Amygdala (tissue), 56 donors: ENCODE measurements around the gene BCL2.

Experiments used
- DNase-seq, 56 donors: peaks; one replicate each; lab custom pipeline; 2025; lab: John Stamatoyannopoulos, UW

Gene BCL2

GRCh38 chr18:63149302-63149587, 170.3 kb downstream of the BCL2 start:
- DNase-seq = no peak

GRCh38 chr18:63148449-63149301, 170.9 kb downstream of the BCL2 start:
- no peak for DNase-seq

- no peak for DNase-seq
These were observed 171.6 kb downstream of the BCL2 start for GRCh38 chr18:63147973-63148372.

- no peak for DNase-seq
These were observed 172.7 kb downstream of the BCL2 start for GRCh38 chr18:63146828-63147409.

- no peak for DNase-seq
These were observed 173.6 kb downstream of the BCL2 start for GRCh38 chr18:63145851-63146555.

- DNase-seq = no peak
These were observed 174.3 kb downstream of the BCL2 start for GRCh38 chr18:63145166-63145850.

GRCh38 chr18:63144748-63145147, 174.8 kb downstream of the BCL2 start:
- DNase-seq = no peak

GRCh38 chr18:63143330-63143771, 176.2 kb downstream of the BCL2 start:
- no peak for DNase-seq

- DNase-seq = no peak
These were observed 176.9 kb downstream of the BCL2 start for GRCh38 chr18:63142594-63143225.

- DNase-seq = no peak
These were observed 177.8 kb downstream of the BCL2 start for GRCh38 chr18:63141778-63142176.

GRCh38 chr18:63140997-63141777, 178.4 kb downstream of the BCL2 start:
- no peak for DNase-seq

GRCh38 chr18:63140038-63140450, 179.5 kb downstream of the BCL2 start:
- no peak for DNase-seq

GRCh38 chr18:63138436-63139340, 180.9 kb downstream of the BCL2 start:
- DNase-seq = no peak

GRCh38 chr18:63137999-63138435, 181.6 kb downstream of the BCL2 start:
- no peak for DNase-seq

GRCh38 chr18:63135101-63135500, 184.5 kb downstream of the BCL2 start:
- no peak for DNase-seq

GRCh38 chr18:63132819-63133200, 186.8 kb downstream of the BCL2 start:
- DNase-seq = no peak

GRCh38 chr18:63131959-63132818, 187.4 kb downstream of the BCL2 start:
- no peak for DNase-seq
